Adrenal gland (tissue), 5 donors: Measurements from ENCODE around the gene CACNA1G.
A peak's percentile ranks its signal among the peaks of the same experiment; 100 is the strongest.

Experiments used
- POLR2A ChIP-seq, 2 donors: fragments of 450-650 bp; IDR thresholded peaks; one replicate each; pipeline ENCODE4 v1.6.1; 2017; ENCODE audit warnings: antibody characterized with exemption in 2 of 2, mild to moderate bottlenecking in 2 of 2, moderate library complexity in 1 of 2
- TF ChIP-seq, protein P1 (sequence below), 6 experiments: fragments of 450-650 bp in 4 of 6; fragments of 200-600 bp in 2 of 6; sonication (generic) in 1 of 6; IDR thresholded peaks; 1 replicate in 5 of 6; 2 replicates in 1 of 6; pipeline versions ENCODE4 v1.5.1 to v1.8.0; 2016 to 2021; ENCODE audit warnings: antibody characterized with exemption in 6 of 6, mild to moderate bottlenecking in 2 of 6, moderate library complexity in 1 of 6
- donor health status: DM: no; HTN: no; CAD: no.

- TF ChIP-seq, protein P1, sequence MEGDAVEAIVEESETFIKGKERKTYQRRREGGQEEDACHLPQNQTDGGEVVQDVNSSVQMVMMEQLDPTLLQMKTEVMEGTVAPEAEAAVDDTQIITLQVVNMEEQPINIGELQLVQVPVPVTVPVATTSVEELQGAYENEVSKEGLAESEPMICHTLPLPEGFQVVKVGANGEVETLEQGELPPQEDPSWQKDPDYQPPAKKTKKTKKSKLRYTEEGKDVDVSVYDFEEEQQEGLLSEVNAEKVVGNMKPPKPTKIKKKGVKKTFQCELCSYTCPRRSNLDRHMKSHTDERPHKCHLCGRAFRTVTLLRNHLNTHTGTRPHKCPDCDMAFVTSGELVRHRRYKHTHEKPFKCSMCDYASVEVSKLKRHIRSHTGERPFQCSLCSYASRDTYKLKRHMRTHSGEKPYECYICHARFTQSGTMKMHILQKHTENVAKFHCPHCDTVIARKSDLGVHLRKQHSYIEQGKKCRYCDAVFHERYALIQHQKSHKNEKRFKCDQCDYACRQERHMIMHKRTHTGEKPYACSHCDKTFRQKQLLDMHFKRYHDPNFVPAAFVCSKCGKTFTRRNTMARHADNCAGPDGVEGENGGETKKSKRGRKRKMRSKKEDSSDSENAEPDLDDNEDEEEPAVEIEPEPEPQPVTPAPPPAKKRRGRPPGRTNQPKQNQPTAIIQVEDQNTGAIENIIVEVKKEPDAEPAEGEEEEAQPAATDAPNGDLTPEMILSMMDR (IDR thresholded peaks at IDR 0.05): peak; percentile 66 to 84 (median 76)
- no peak for TF ChIP-seq POLR2A (IDR thresholded peaks at IDR 0.05)
Measured at GRCh38 chr17:50626037-50626574, 65.6 kb downstream of the CACNA1G start.
